Nephron (organoid): ENCODE data around the gene ST8SIA6.

ENCODE experiments used
- H3K27ac Mint-ChIP-seq, 3 experiments: 2 replicates each; pipeline ENCODE4 v1.8.0; 2020; ENCODE audit warnings: mixed read lengths in 3 of 3, mild to moderate bottlenecking in 2 of 3, moderate library complexity in 1 of 3
- H3K27me3 Mint-ChIP-seq: 2 replicates; pipeline ENCODE4 v1.8.0; 2021; ENCODE audit warnings: low read depth, mild to moderate bottlenecking, moderate library complexity, mixed read lengths
- H3K36me3 Mint-ChIP-seq: 2 replicates; pipeline ENCODE4 v1.8.0; 2020; ENCODE audit warnings: low read depth, mixed read lengths
- H3K4me1 Mint-ChIP-seq: 2 replicates; pipeline ENCODE4 v1.8.0; 2020; ENCODE audit warnings: mixed read lengths
- H3K4me3 Mint-ChIP-seq, 3 experiments: 2 replicates each; pipeline ENCODE4 v1.8.0; 2020; ENCODE audit warnings: mild to moderate bottlenecking in 3 of 3, mixed read lengths in 3 of 3, moderate library complexity in 2 of 3
- H3K9me3 Mint-ChIP-seq: 2 replicates; pipeline ENCODE4 v1.8.0; 2020; ENCODE audit warnings: mixed read lengths
- TF ChIP-seq, protein P1 (sequence below), 3 experiments: fragments of 200-600 bp; sonication (generic); IDR thresholded peaks; one replicate each; pipeline ENCODE4 v1.5.0; 2021; ENCODE audit warnings: antibody characterized with exemption in 3 of 3; ENCODE audit not compliant: unreplicated experiment in 3 of 3

Gene ST8SIA6

GRCh38 chr10:17383801-17384555 lies 70.4 kb downstream of the ST8SIA6 start:
- H3K9me3 Mint-ChIP-seq = no peaks in the 10 kb centered on the region
- H3K27me3 Mint-ChIP-seq = peaks cover 4% of the 10 kb centered on the region
- peak overlapping the region in 2 of 3 experiments; percentile 84 to 86 for H3K27ac Mint-ChIP-seq
- TF ChIP-seq, protein P1, sequence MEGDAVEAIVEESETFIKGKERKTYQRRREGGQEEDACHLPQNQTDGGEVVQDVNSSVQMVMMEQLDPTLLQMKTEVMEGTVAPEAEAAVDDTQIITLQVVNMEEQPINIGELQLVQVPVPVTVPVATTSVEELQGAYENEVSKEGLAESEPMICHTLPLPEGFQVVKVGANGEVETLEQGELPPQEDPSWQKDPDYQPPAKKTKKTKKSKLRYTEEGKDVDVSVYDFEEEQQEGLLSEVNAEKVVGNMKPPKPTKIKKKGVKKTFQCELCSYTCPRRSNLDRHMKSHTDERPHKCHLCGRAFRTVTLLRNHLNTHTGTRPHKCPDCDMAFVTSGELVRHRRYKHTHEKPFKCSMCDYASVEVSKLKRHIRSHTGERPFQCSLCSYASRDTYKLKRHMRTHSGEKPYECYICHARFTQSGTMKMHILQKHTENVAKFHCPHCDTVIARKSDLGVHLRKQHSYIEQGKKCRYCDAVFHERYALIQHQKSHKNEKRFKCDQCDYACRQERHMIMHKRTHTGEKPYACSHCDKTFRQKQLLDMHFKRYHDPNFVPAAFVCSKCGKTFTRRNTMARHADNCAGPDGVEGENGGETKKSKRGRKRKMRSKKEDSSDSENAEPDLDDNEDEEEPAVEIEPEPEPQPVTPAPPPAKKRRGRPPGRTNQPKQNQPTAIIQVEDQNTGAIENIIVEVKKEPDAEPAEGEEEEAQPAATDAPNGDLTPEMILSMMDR (IDR thresholded peaks at IDR 0.05; ENCODE audit: unreplicated experiment in 3 of 3) = no peak
- peaks cover 32% of the 10 kb centered on the region for H3K4me1 Mint-ChIP-seq
- no peaks in the 10 kb centered on the region for H3K36me3 Mint-ChIP-seq
- no peak overlapping the region for H3K4me3 Mint-ChIP-seq

GRCh38 chr10:17381502-17382142 lies 72.8 kb downstream of the ST8SIA6 start:
- Mint-ChIP-seq H3K4me1 (peaks cover 22% of the 10 kb centered on the region), H3K9me3 (no peaks in the 10 kb centered on the region), H3K27me3 (peaks cover 4% of the 10 kb centered on the region), H3K4me3 (no peak overlapping the region), H3K36me3 (no peaks in the 10 kb centered on the region), H3K27ac (peak overlapping the region in 1 of 3 experiments; percentile 31)
- TF ChIP-seq, protein P1 (IDR thresholded peaks at IDR 0.05; ENCODE audit: unreplicated experiment in 3 of 3) = no peak

DNA sequence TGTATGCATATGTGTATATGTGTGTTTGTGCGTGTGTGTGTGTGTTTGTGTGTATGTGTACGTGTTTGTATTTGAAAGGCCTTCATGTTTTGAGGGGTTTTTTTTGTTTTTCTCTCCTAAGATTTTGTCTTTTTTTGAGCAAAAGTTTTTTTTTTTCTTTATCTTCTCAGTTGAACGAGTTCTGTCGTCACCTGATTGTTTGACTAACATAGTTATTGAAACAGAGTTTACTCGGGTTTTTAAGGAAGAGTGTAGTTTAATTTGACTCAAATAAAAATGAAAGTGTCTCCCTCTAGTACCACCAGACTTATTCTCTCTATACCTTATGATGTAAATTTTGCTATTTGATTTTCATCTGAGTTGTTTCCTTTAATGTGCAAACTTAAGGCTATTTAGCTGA lies 73.5 kb downstream of the ST8SIA6 start:
- Mint-ChIP-seq H3K9me3 (no peaks in the 10 kb centered on the region), H3K27ac (peak overlapping the region in 2 of 3 experiments; percentile 1 to 34), H3K4me3 (no peak overlapping the region), H3K4me1 (peaks cover 22% of the 10 kb centered on the region), H3K36me3 (no peaks in the 10 kb centered on the region), H3K27me3 (peaks cover 4% of the 10 kb centered on the region)
- TF ChIP-seq, protein P1 (IDR thresholded peaks at IDR 0.05; ENCODE audit: unreplicated experiment in 3 of 3) = no peak

- H3K27ac Mint-ChIP-seq = no peak overlapping the region
- H3K27me3 Mint-ChIP-seq = peaks cover 4% of the 10 kb centered on the region
- H3K9me3 Mint-ChIP-seq = no peaks in the 10 kb centered on the region
- H3K36me3 Mint-ChIP-seq = no peaks in the 10 kb centered on the region
- peaks cover 17% of the 10 kb centered on the region for H3K4me1 Mint-ChIP-seq
- no peak overlapping the region for H3K4me3 Mint-ChIP-seq
- TF ChIP-seq, protein P1 (IDR thresholded peaks at IDR 0.05; ENCODE audit: unreplicated experiment in 3 of 3) = no peak
Observed at GRCh38 chr10:17380016-17380415, 74.4 kb downstream of the ST8SIA6 start.

DNA sequence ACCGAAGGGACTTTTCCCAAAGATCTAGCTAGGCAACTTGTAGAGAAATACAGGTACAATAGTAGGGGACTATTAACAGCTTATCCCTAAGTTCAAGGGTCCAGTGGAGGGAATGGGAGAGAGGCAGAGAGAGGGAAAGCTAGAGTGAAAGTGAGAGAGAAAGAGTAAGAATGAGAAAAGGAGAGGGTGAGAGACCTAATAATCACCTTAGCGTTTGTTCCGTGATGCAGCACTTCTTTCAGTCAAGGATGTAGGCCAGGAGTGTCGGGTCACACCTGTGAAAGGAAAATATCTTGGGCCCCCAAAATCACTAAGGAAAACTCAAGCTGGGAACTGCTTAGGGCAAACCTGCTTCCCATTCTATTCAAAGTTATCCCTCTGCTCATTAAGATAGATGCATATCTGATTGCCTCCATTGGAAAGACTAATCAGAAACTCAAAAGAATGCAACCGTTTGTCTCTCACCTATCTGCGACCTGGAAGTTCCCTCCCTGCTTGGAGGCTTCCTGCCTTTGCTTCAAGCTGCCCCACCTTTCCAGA lies 75.2 kb downstream of the ST8SIA6 start:
- H3K9me3 Mint-ChIP-seq = no peaks in the 10 kb centered on the region
- TF ChIP-seq, protein P1 (IDR thresholded peaks at IDR 0.05; ENCODE audit: unreplicated experiment in 3 of 3) = no peak
- peaks cover 9% of the 10 kb centered on the region for H3K4me1 Mint-ChIP-seq
- no peak overlapping the region for H3K4me3 Mint-ChIP-seq
- H3K27me3 Mint-ChIP-seq = peaks cover 4% of the 10 kb centered on the region
- H3K27ac Mint-ChIP-seq = no peak overlapping the region
- H3K36me3 Mint-ChIP-seq = no peaks in the 10 kb centered on the region
